ENCODE data around the gene KPNB1. TPM values are rescaled to one million over a fixed set of nuclear protein-coding genes. Genes with fewer than 3 reads are reported as not detected.
A peak's percentile ranks its signal among the peaks of the same experiment; 100 is the strongest.

Gene KPNB1
- total RNA-seq (100 to 1,000 TPM; 217 to 252 TPM), polyA plus RNA-seq (10 to 100 TPM; 22.8 to 32.2 (median 25.7) TPM), total RNA-seq (260 to 927 (median 329) reads per million in 6 experiments)

- Mint-ChIP-seq H3K4me3 (peak within 1 kb of the TSS; percentile 90 to 100 (median 98)), H3K27ac (peak within 1 kb of the TSS; percentile 91 to 99 (median 98)), H3K4me1 (peaks cover 31 to 66% (median 54%) of the 10 kb centered on the region in 4 donors), H3K9me3 (peaks cover 0 to 2% (median 0%) of the 10 kb centered on the region in 9 donors), H3K27me3 (no peaks in the 10 kb centered on the region), H3K36me3 (peaks cover 0 to 32% (median 10%) of the 10 kb centered on the region in 3 donors)
- POLR2A ChIA-PET: interaction anchor here (0.6 to 5.3 kb wide), 20 partner anchors 12 to 1456 kb away, joined by 3 to 88 read pairs (median 5); partner anchors contain the start of genes EFCAB13, KANSL1, LRRC46 and MRPL10
- DNase-seq: peak; percentile 90 to 99 (median 97)
- ATAC-seq: peak; percentile 84 to 86
Observed at GRCh38 chr17:47649153-47649971, at the start of gene KPNB1. Gene KPNB1 (plus strand): TSS chr17:47649919. CDS start chr17:47650245, 326 bp downstream.

DNA sequence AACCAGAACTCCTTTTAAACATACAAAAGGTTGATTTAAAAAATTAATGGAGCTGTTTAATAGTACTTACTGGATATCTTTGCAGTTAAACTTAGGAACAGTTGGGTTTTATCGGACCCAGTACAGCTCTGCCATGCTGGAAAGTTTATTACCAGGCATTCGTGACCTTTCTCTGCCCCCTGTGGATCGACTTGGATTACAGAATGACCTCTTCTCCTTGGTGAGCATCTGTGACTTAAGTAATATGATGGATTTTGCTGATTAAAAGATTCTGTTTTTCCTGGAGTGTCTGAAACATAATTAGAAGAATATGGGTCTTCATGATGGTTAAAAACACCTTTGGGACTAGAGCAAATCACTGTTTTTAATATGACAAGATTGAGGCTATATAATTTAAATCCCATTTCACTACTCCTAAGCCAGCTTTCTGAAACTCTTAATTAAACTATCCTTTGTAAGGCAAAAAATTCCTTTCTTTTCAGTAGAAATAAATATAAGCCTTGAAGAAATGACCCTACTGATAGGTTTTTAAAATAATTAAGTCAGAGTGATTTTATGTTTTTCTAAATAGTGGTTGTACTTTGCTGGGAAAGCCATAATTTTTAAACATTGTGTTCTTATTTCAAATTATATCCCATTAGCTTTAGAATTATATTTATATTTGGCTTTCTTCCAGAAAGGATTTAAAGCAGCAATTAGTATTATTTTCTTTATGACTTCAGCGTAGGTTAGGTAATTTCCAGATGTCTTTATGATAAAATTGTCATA is 45.7 kb upstream of the KPNB1 start:
- Mint-ChIP-seq H3K27ac (peak overlapping the region in 5 of 10 donors; percentile 23 to 81 (median 35)), H3K9me3 (no peaks in the 10 kb centered on the region), H3K4me3 (no peak overlapping the region), H3K36me3 (peaks cover 6 to 85% (median 14%) of the 10 kb centered on the region in 3 donors), H3K4me1 (peaks cover 0 to 3% (median 0%) of the 10 kb centered on the region in 4 donors), H3K27me3 (no peaks in the 10 kb centered on the region)
- POLR2A ChIA-PET: no interaction called here
- DNase-seq: no peak
- no peak for ATAC-seq

DNA sequence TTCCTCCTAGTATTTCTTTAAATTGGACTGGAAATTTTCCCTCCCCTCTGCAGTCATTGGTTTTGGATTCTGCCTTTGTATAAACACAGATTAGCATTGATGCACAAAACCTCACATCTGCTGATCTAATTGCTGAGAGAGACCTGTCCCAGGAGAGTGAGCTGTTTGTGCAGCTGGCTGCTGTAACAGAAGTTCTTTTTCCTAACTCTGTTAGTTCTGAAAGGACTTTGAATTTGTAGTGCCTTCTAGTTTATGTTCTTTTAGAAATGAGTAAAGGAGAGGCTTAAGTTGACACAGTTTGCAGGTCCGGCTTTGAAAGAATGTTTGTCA is 45.2 kb upstream of the KPNB1 start:
- Mint-ChIP-seq H3K4me3 (no peak overlapping the region), H3K27ac (peak overlapping the region in 3 of 10 donors; percentile 15 to 44 (median 29)), H3K27me3 (no peaks in the 10 kb centered on the region), H3K9me3 (no peaks in the 10 kb centered on the region), H3K36me3 (peaks cover 6 to 84% (median 14%) of the 10 kb centered on the region in 3 donors), H3K4me1 (peaks cover 0 to 3% (median 0%) of the 10 kb centered on the region in 4 donors)
- DNase-seq: no peak
- ATAC-seq: no peak
- POLR2A ChIA-PET: no interaction called here

GRCh38 chr17:47605011-47605410 is 44.7 kb upstream of the KPNB1 start:
- POLR2A ChIA-PET: interaction anchor here (1.7 kb wide), 1 partner anchor 44 kb away, joined by 5 read pairs; the partner anchor contains the start of gene KPNB1
- Mint-ChIP-seq H3K27me3 (no peaks in the 10 kb centered on the region), H3K27ac (peak overlapping the region in 2 of 10 donors; percentile 14 to 63), H3K4me1 (peaks cover 0 to 3% (median 0%) of the 10 kb centered on the region in 4 donors), H3K9me3 (no peaks in the 10 kb centered on the region), H3K4me3 (no peak overlapping the region), H3K36me3 (peaks cover 6 to 84% (median 13%) of the 10 kb centered on the region in 3 donors)
- DNase-seq (no peak), ATAC-seq (no peak)

DNA sequence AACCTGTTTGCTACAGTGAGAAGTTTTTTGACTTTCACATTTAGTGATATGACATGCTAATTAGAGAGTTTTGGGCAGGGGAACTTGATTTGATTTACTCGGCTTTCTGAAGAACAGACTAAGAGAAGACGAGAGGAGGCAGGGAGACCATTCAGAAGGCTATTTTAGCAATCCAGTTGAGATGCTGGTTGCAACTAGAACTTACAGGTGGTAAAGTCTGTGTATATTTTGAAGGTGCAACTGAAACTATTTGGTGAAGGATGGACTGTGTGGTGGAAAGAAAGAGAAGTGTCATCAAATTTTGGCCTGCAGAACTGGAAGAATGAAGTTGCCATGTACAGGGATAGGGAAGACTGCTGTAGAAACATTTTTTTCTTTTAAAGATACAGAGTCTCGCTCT is 42.2 kb upstream of the KPNB1 start:
- H3K36me3 Mint-ChIP-seq: peaks cover 0 to 74% (median 14%) of the 10 kb centered on the region in 3 donors
- DNase-seq (no peak), ATAC-seq (no peak)
- H3K27me3 Mint-ChIP-seq: no peaks in the 10 kb centered on the region
- H3K27ac Mint-ChIP-seq: peak overlapping the region in 6 of 10 donors; percentile 5 to 68 (median 19)
- H3K4me3 Mint-ChIP-seq: no peak overlapping the region
- peaks cover 0 to 3% (median 0%) of the 10 kb centered on the region in 4 donors for H3K4me1 Mint-ChIP-seq
- POLR2A ChIA-PET: interaction anchor here (1.1 kb wide), 1 partner anchor 42 kb away, joined by 3 read pairs; no protein-coding TSS in a partner anchor
- H3K9me3 Mint-ChIP-seq: no peaks in the 10 kb centered on the region

- POLR2A ChIA-PET: interaction anchor here (0.7 kb wide), 1 partner anchor 296 kb away, joined by 5 read pairs; no protein-coding TSS in a partner anchor
- Mint-ChIP-seq H3K27me3 (no peaks in the 10 kb centered on the region), H3K9me3 (no peaks in the 10 kb centered on the region), H3K4me1 (peaks cover 0 to 3% (median 2%) of the 10 kb centered on the region in 4 donors), H3K27ac (peak overlapping the region in 2 of 10 donors; percentile 7 to 10), H3K4me3 (no peak overlapping the region), H3K36me3 (peaks cover 0 to 67% (median 17%) of the 10 kb centered on the region in 3 donors)
- DNase-seq: no peak
- ATAC-seq: no peak
Observed at GRCh38 chr17:47611372-47612350, 38.1 kb upstream of the KPNB1 start.

DNA sequence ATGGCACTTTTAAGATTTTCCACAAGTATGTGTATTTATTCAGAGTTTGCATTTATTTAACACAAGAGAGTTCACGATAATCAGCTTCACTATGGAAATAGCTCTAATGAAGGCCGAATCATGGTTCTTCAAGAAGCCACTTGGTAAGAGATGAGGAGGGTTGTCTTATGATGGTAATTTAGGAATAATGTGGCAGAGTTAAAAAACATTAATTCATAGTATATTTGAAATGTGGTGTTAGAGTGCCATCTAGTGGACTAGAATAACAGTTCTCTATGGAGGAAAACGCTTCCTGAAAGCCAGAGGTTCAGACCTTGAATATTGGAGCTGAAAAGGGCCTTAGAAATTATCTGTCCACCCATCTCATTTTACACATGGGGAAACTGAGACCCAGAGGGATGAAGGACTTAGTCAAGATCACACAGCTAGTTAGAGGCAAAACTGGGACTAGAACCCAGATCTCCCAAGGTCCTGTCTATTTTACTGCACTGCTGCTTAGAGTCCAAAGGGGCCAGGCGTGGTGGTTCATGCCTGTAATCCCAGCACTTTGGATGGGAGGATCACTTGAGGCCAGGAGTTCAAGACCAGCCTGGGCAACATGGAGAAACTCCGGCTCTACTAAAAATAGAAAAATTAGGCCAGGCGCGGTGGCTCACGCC is 33.8 kb upstream of the KPNB1 start:
- Mint-ChIP-seq H3K36me3 (peaks cover 0 to 64% (median 16%) of the 10 kb centered on the region in 3 donors), H3K27me3 (no peaks in the 10 kb centered on the region), H3K4me3 (no peak overlapping the region), H3K9me3 (no peaks in the 10 kb centered on the region), H3K4me1 (peaks cover 0 to 8% (median 4%) of the 10 kb centered on the region in 4 donors), H3K27ac (peak overlapping the region in 4 of 10 donors; percentile 3 to 74 (median 38))
- POLR2A ChIA-PET: no interaction called here
- peak in 1 of 2 donors; percentile 42 for ATAC-seq
- DNase-seq: peak in 3 of 10 donors; percentile 60 to 66 (median 60)

DNA sequence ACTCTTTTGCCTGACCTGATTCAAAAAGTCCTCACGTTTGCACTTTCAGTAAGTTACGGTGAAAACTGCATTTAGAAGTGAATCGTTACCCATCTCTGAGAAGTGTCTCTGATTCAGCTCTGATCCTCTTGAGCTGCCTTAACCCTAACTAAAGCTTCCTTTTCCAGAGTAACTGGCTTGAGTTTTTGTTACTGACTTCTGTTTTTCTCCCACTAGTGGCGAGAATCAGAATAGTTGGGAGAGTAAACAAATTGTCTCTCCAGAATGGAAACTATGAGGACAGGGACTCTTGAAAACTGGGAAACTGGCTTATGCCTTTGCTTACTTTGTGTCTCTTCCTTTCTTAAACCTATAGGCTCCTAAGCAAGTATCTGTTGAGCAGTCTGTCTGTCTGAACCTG is 31.3 kb upstream of the KPNB1 start:
- H3K4me3 Mint-ChIP-seq: no peak overlapping the region
- peak overlapping the region in 1 of 10 donors; percentile 48 for H3K27ac Mint-ChIP-seq
- peaks cover 0 to 73% (median 10%) of the 10 kb centered on the region in 3 donors for H3K36me3 Mint-ChIP-seq
- ATAC-seq: no peak
- DNase-seq: no peak
- no peaks in the 10 kb centered on the region for H3K9me3 Mint-ChIP-seq
- H3K4me1 Mint-ChIP-seq: peaks cover 0 to 8% (median 4%) of the 10 kb centered on the region in 4 donors
- no peaks in the 10 kb centered on the region for H3K27me3 Mint-ChIP-seq
- POLR2A ChIA-PET: interaction anchor here (0.6 to 1.1 kb wide), 3 partner anchors 12 to 414 kb away, joined by 3 to 7 read pairs (median 5); no protein-coding TSS in a partner anchor

DNA sequence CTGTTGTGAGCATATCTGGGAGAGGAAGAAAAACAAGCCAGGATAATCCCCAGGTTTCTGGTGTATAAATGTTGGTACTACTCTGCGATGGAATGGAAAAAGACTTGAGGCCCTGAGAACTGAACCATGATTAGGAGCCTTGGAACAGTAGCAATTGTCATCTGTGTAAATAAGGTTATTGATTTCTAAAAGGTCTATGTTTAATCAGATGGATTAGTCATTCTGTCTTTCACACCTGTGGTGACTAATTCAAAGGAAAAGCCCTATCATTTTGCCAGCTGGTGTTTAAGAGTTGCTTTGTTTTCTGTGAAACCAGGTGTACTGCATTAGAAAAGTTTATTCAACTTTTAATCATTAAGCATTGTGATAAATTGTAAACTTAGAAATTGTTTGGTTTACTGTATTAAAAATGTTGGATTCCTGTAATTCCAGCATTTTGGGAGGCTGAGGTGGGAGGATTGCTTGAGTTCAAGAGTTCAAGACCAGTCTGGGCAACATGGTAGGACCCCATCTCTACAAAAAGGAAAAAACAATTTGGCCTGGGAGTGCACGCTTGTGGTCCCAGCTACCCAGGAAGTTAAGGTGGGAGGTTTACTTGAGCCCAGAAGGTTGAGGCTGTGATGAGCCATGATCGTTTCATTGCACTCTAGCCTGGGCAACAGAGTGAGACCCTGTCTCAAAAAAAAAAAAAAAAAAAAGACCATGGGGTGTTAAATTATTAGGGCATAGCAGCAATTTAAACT is 29.0 kb upstream of the KPNB1 start:
- POLR2A ChIA-PET: no interaction called here
- H3K36me3 Mint-ChIP-seq: peaks cover 0 to 70% (median 10%) of the 10 kb centered on the region in 3 donors
- H3K27me3 Mint-ChIP-seq: no peaks in the 10 kb centered on the region
- peak overlapping the region in 8 of 10 donors; percentile 15 to 89 (median 50) for H3K27ac Mint-ChIP-seq
- H3K4me1 Mint-ChIP-seq: peaks cover 0 to 8% (median 4%) of the 10 kb centered on the region in 4 donors
- ATAC-seq (no peak), DNase-seq (no peak)
- no peak overlapping the region for H3K4me3 Mint-ChIP-seq
- no peaks in the 10 kb centered on the region for H3K9me3 Mint-ChIP-seq

DNA sequence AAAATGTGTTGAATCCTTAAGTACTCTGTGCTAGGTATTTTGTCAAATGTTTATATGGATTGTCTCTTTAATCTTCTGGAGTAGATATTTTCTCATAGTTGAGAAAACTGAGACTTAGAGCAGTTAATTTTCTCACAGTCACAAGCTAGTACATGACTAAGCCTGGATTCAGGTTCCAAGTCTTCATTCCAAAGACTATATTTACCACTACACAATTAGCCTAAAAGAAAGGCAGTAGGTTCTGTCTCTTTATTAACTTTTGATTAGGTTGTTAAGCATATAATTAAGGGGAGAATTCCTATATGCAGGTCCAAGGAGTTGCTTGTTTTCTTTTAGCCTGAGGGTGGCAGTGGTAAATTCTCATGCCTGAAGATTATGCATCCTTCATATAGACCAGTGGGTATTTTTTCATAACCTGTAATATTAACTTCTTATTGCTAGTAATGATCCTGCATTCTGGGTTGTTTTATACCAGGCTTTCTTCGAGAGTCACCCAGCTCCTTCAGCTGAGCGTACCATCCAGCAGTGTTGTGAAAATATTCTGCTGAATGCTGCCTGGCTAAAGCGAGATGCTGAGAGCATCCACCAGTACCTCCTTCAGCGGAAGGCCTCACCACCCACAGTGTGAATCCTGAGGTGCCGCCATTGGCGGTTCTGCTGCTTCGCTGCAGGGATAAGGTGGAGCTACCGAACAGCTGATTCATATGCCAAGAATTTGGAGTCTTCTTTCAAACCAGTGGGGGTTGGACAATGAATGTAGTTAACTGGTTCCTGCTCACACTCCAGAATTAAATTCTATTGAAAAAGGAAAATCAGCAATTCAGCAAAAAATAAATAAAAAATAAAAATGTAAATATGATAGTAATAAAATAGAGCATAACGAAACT is 28.2 kb upstream of the KPNB1 start:
- POLR2A ChIA-PET: no interaction called here
- ATAC-seq: no peak
- no peak for DNase-seq
- no peaks in the 10 kb centered on the region for H3K27me3 Mint-ChIP-seq
- H3K4me1 Mint-ChIP-seq: peaks cover 0 to 8% (median 2%) of the 10 kb centered on the region in 4 donors
- H3K9me3 Mint-ChIP-seq: no peaks in the 10 kb centered on the region
- H3K27ac Mint-ChIP-seq: peak overlapping the region in 6 of 10 donors; percentile 14 to 87 (median 44)
- H3K36me3 Mint-ChIP-seq: peaks cover 0 to 65% (median 6%) of the 10 kb centered on the region in 3 donors
- H3K4me3 Mint-ChIP-seq: no peak overlapping the region

Data from naive thymus-derived CD8-positive, alpha-beta T cell (primary cell).